Activated naive CD4-positive, alpha-beta T cell treated with anti-CD3 and anti-CD28 coated beads, Interleukin-2, amount 10 ng/mL, durations not matched to agents 5 hours and 36 hours (primary cell): Measurements from ENCODE around the gene TRPV3. TPM values are rescaled to one million over a fixed set of nuclear protein-coding genes. Genes with fewer than 3 reads are reported as not detected.

Experiments used
- total RNA-seq, 2 experiments: library from RNA; stranded (reverse); gene quantifications; one replicate each; pipeline ENCODE4 v1.2.3, GENCODE V29; 2021

TRPV3 gene
- under 1 TPM in 1 of 2 experiments, not detected in 1; 0.05 TPM for total RNA-seq

GRCh38 chr17:3557768-3558583 is at the start of gene TRPV3:
Gene TRPV3, minus strand, starts transcription at chr17:3557812. Its CDS starts 2,962 bp downstream, at chr17:3554850.

GRCh38 chr17:3475812-3476610 is 81.6 kb downstream of the TRPV3 start, which contains the start of gene ASPA:
Gene ASPA, plus strand, starts transcription at chr17:3475997. Its CDS starts 163 bp downstream, at chr17:3476160.

GRCh38 chr17:3471599-3471998 is 86.0 kb downstream of the TRPV3 start, which contains the start of gene SPATA22:
Gene SPATA22, minus strand, starts transcription at chr17:3471819. Its CDS starts 2,494 bp downstream, at chr17:3469325.

Other genes starting within 250 kb of the TRPV3 start
- gene OR3A2, start 171.5 kb downstream of the TRPV3 start, total RNA-seq: 1 to 10 TPM; 2.0 to 2.7 TPM
- not detected for gene OR1E1, start 159.4 kb downstream of the TRPV3 start, total RNA-seq
- gene OR3A3, start 146.4 kb downstream of the TRPV3 start, total RNA-seq: not detected
- gene OR1E2, start 124.0 kb downstream of the TRPV3 start, total RNA-seq: not detected
- not detected for gene SPATA22, start 86.0 kb downstream of the TRPV3 start, total RNA-seq
- not detected for gene ASPA, start 81.8 kb downstream of the TRPV3 start, total RNA-seq
- gene TRPV1, start 51.6 kb upstream of the TRPV3 start, total RNA-seq: 1 to 10 TPM; 4.0 TPM
- gene SHPK, start 78.4 kb upstream of the TRPV3 start, total RNA-seq: 1 to 10 TPM; 9.0 to 9.6 TPM
- 10 to 100 TPM; 20.1 to 21.2 TPM for gene CTNS, start 78.9 kb upstream of the TRPV3 start, total RNA-seq
- 10 to 100 TPM; 16.6 to 16.7 TPM for gene TAX1BP3, start 110.8 kb upstream of the TRPV3 start, total RNA-seq
- gene EMC6, start 111.0 kb upstream of the TRPV3 start, total RNA-seq: 10 to 100 TPM; 31.9 to 32.6 TPM
- gene P2RX5, start 138.3 kb upstream of the TRPV3 start, total RNA-seq: 10 to 100 TPM; 16.9 to 17.5 TPM
- gene HASPIN, start 166.1 kb upstream of the TRPV3 start, total RNA-seq: 10 to 100 TPM; 19.0 to 21.0 TPM
- 10 to 100 TPM; 15.4 to 17.5 TPM for gene ITGAE, start 243.4 kb upstream of the TRPV3 start, total RNA-seq